Measurements from ENCODE around the gene TXLNG. TPM values are rescaled to one million over a fixed set of nuclear protein-coding genes. Genes with fewer than 3 reads are reported as not detected.

Gene TXLNG
- total RNA-seq (2022; extraction: Qiagen RNA extraction): 12.7 to 18.5 TPM (median 14.1 TPM) in 5 replicates

GRCh38 chrX:16786139-16786790, at the start of gene TXLNG:
Gene TXLNG, plus strand, starts transcription at chrX:16786466. Its CDS starts 22 bp downstream, at chrX:16786488.

GRCh38 chrX:16870095-16870861, 84.0 kb downstream of the TXLNG start, which contains the start of gene RBBP7:
Gene RBBP7, minus strand, starts transcription at chrX:16870362. Its CDS starts 309 bp downstream, at chrX:16870053.

Other genes starting within 250 kb of the TXLNG start
- gene S100G, start 136.3 kb upstream of the TXLNG start, total RNA-seq (2022; extraction: Qiagen RNA extraction): not detected in 5 replicates
- gene CTPS2, start 73.8 kb upstream of the TXLNG start, total RNA-seq (2022; extraction: Qiagen RNA extraction): 8.4 to 13.2 TPM (median 10.2 TPM) in 5 replicates
- gene SYAP1, start 66.9 kb upstream of the TXLNG start, total RNA-seq (2022; extraction: Qiagen RNA extraction): 20.0 to 23.4 TPM (median 22.2 TPM) in 5 replicates
- 157 to 180 TPM (median 166 TPM) in 5 replicates for gene RBBP7, start 83.9 kb downstream of the TXLNG start, total RNA-seq (2022; extraction: Qiagen RNA extraction)
- gene REPS2, start 160.2 kb downstream of the TXLNG start, total RNA-seq (2022; extraction: Qiagen RNA extraction): 0.93 to 1.7 TPM (median 1.4 TPM) in 5 replicates